GM18520 (cell line): ENCODE results near the gene CTDP1.
"Not testable (repeated sequence)": the region's sequence is repeated elsewhere in the genome, so short reads cannot be mapped to it uniquely, and the experiment has no call there.

Source experiments
- ATAC-seq: cut with Tn5 transposase; IDR thresholded peaks from one replicate; pipeline ENCODE4 v1.9.1; 2021; ENCODE audit not compliant: unreplicated experiment

CTDP1 gene

GRCh38 chr18:79697976-79698375 is 18.4 kb downstream of the CTDP1 start:
- no peak for ATAC-seq

GRCh38 chr18:79698668-79699335 is 19.2 kb downstream of the CTDP1 start:
- no peak for ATAC-seq

- ATAC-seq = no peak
Observed at GRCh38 chr18:79699653-79700052, 20.1 kb downstream of the CTDP1 start.

DNA sequence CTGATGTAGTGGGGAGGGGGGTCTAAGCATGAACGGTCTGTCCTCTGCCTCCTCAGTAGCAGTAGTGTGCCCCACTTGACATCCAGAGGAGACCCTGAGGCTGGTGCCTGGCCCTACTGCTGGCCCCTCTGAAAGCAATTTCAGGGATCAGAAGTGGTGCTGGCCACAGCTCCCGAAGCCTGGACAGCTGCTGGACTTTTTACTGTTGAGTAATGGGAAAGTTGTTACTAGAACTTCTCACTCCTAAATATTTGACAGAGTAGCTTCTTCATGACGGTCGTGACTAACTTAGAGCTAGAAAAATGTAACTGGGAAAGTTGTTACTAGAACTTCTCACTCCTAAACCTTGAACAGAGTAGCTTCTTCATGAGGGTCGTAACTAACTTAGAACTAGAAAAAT is 23.3 kb downstream of the CTDP1 start:
- no peak for ATAC-seq

- ATAC-seq = no peak
Observed at GRCh38 chr18:79704631-79705030, 25.0 kb downstream of the CTDP1 start.

DNA sequence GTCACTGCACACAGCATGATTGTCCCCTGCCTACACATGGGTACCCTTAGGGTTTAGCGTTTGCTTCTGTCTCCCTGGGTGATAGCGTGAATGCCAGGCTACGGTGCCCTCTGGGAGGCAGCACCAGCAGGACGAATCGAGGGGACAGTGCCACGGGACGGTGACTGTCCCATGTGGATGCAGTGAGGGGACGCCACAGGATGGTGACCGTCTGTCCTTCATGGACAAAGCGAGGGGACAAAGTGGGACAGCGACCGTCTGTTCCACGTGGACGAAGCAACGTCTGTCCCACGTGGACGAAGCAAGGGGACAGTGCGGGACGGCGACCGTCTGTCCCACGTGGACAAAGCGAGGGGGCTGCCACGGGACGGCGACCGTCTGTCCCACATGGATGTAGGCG is 25.7 kb downstream of the CTDP1 start:
- ATAC-seq = no peak

- no peak for ATAC-seq
Observed at GRCh38 chr18:79706006-79706405, 26.4 kb downstream of the CTDP1 start.

- ATAC-seq = no peak
Observed at GRCh38 chr18:79706658-79707057, 27.1 kb downstream of the CTDP1 start.

DNA sequence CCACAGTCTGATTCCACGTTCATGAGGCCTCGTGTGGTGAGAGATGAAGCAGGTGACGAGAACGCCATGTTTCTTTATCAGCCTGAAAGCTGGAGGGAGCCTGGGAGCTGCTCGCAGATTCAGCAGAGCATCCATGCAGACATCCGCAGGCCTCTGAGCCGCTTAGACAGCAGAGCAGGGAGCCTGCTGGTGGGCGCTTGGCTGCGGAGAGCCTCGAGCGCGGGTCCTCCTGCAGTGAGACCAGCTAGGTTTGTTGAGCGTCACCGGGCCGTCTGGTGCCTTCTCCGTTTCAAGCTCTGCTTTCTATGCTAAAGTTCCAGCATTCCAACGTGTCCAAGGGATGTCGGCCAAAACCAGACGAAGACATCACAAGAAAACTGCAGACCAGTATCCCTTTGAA is 27.6 kb downstream of the CTDP1 start:
- ATAC-seq = no peak

- no peak for ATAC-seq
Observed at GRCh38 chr18:79707671-79708070, 28.1 kb downstream of the CTDP1 start.

DNA sequence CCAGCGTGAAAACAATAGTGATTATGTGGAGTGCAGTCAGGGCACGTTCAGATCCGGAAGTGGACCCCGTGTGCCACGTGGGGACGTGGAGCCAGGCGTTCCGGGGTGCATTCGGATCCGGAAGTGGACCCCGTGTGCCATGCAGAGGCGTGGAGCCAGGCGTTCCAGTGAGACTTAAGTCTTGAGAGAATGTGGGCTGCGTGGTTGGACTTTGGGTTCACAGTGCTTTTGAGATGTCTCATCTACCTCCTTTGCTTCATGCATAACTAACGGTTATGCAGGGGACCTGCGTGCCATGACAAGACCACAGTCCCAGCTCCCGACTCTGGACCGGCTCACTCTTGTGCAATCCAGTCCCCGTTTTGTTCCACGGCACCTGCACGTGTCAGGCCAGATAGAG is 28.8 kb downstream of the CTDP1 start:
- ATAC-seq = no peak

DNA sequence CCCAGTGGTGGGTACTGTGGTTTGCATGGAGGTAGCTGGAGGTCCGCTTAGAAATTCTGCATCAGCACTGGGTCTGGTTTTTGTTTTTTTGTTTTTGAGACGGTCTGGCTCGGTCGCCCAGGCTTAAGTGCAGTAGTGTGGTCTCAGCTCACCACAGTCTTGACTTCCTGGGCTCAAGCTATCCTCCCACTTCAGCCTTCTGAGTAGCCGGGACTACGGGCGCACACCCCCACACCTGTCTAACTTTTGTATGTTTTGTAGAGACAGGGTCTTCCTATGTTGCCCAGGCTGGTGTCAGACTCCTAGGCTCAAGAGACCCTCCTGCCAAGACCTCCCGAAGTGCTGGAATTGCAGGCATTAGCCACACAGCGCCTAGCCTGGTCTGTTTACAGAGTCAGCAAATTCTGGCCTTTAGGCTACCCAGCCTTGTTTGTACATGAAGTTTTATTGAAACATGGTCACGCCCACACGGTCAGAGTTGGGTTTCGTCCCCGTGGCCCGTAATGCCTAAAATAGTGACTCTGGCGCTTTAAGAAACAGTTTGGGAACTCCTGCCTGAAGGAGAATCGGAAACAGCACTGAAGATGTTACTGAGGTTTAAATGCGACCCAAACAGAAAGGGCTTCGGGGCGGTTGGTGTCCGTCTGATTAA is 32.7 kb downstream of the CTDP1 start:
- no peak for ATAC-seq

DNA sequence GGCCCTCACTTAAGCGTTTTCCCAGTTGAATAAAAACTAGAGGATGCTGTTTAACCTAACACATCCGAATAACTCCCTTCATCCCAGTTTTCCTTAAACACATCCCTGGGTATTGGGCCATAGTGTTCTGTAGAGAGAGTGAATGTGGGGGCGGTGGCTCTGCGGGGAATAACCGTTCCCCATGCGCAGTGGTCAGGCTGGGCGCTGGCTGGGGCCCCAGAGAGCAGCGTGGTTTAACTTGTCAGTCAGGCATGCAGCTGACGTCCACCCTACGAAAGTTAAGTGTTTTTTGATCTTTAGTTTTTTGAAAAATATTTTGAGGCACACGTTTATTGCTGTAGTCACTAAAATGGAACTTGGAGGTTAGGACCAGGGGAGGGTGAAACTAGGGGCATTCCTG is 33.7 kb downstream of the CTDP1 start:
- ATAC-seq = no peak

GRCh38 chr18:79714531-79715240 is 35.1 kb downstream of the CTDP1 start:
- ATAC-seq = no peak

DNA sequence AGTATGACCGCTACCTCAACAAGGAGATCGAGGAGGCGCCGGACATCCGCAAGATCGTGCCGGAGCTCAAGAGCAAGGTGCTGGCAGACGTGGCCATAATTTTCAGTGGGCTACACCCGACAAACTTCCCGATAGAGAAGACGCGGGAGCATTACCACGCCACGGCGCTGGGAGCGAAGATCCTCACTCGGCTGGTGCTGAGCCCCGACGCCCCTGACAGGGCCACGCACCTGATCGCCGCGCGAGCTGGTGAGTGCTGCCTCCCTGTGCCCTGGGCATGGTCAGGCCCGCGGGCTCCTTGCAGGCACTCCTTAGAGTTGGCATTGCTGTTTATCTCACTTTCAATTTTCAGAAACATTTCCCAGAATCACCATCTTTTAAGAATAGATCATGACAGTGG is 35.7 kb downstream of the CTDP1 start:
- no peak for ATAC-seq

DNA sequence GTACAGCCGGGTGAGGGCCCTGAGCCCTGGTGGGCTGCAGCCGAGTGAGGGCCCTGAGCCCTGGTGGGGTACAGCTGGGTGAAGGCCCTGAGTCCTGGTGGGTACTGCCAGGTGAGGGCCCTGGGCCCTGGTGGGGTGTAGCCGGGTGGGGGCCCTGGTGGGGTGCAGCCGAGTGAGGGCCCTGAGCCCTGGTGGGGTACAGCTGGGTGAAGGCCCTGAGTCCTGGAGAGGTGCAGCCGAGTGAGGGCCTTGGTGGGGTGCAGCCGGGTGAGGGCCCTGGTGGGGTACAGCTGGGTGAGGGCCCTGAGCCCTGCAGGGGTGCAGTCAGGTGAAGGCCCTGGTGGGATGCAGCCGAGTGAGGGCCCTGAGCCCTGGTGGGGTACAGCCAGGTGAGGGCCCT is 37.5 kb downstream of the CTDP1 start:
- ATAC-seq = no peak

DNA sequence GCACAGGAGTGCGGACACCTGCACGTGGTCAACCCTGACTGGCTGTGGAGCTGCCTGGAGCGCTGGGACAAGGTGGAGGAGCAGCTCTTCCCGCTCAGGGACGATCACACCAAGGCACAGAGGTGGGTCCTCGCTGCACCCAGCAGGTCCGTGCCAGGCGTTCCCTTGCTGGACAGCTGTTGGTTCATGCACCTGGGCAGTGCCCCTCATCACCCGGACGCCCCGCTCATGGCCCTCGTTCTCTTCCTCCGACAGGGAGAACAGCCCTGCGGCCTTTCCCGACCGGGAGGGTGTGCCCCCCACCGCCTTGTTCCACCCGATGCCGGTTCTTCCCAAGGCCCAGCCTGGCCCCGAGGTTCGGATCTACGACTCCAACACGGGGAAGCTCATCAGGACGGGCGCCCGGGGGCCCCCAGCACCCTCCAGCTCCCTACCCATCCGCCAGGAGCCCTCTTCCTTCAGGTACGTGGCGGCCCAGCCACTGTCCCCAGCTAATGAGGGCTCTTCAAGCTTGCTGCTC is 38.0 kb downstream of the CTDP1 start:
- no peak for ATAC-seq

GRCh38 chr18:79718126-79718525 is 38.5 kb downstream of the CTDP1 start:
- ATAC-seq = no peak

DNA sequence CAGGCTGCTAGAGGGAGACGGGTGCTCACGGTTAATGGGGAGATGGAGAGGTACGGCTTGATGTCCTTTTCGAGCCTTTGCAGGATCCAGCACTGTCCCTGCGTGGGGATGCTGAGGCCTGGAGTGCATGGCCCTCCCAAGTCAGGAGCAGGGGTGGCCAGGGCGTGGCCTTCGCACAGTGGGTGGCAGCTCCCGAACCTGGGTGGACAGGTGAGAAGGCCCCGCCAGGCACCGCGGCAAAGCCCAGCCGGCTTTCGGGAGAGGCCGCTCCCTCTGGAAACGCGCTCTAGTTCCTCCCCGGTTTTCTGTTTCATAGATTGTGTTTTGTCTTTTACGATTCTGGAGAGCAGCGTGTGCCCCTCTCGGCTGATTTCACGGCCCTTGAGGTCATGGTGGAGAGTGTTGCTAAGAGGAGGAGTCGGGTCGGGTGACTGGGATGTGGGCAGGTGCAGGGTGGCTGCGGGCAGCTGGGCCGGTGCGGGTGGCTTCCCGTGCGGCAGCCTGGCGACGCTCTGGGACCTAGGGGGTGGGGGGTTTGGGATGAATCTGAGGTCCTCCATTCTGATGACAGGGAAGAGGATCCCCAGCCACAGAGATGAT is 39.4 kb downstream of the CTDP1 start:
- ATAC-seq = no peak

DNA sequence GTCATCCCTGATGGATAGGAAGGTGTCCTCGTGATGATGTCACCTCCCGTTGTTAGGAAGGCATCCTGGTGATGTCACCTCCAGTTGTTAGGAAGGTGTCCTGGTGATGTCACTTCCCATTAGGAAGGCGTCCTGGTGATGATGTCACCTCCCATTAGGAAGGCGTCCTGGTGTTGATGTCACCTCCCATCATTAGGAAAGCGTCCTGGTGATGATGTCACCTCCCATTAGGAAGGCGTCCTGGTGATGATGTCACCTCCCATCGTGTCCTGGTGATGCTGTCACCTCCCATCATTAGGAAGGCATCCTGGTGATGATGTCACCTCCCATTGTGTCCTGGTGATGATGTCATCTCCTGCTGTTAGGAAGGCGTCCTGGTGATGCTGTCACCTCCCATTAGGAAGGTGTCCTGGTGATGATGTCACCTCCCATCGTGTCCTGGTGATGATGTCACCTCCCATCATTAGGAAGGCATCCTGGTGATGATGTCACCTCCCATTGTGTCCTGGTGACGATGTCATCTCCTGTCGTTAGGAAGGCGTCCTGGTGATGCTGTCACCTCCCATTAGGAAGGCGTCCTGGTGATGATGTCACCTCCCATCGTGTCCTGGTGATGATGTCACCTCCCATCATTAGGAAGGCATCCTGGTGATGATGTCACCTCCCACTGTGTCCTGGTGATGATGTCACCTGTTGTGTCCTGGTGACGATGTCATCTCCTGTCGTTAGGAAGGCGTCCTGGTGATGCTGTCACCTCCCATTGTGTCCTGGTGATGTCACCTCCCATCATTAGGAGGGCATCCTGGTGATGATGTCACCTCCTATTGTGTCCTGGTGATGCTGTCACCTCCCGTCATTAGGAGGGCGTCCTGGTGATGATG is 40.1 kb downstream of the CTDP1 start:
- not testable (repeated sequence) for ATAC-seq

- no peak for ATAC-seq
Observed at GRCh38 chr18:79720359-79720733, 40.7 kb downstream of the CTDP1 start.
